H1 (cell line): ENCODE data around the gene UBE2H. TPM values are rescaled to one million over a fixed set of nuclear protein-coding genes. Genes with fewer than 3 reads are reported as not detected.

Source experiments
- CTCF ChIA-PET: fragments of 300-600 bp; sonication (Branson Sonifier 250); formaldehyde crosslinking; loops from one replicate; lab custom pipeline; 2021; ENCODE audit not compliant: partially characterized antibody; lab: Charles Lee
- POLR2A ChIA-PET: fragments of 300-600 bp; sonication (Branson Sonifier 250); formaldehyde crosslinking; loops from one replicate; lab custom pipeline; 2021; ENCODE audit warnings: inconsistent platforms; ENCODE audit not compliant: partially characterized antibody; lab: Charles Lee
- DNase-seq, 2 experiments: peaks; one replicate each; pipeline versions ENCODE4 v3.0.0 to v3.0.0-alpha.2; 2010 to 2022; ENCODE audit warnings: low spot score in 2 of 2, low read depth in 1 of 2, mixed read lengths in 1 of 2
- FAIRE-seq: peaks from 2 replicates; lab custom pipeline; 2011; peaks lifted over from hg19 to GRCh38; lab: Jason Lieb, UNC
- H2AFZ ChIP-seq: 2 replicates; pipeline ENCODE4 v1.8.1; 2012; ENCODE audit warnings: low read length, inconsistent platforms
- H2AK5ac ChIP-seq: 2 replicates; pipeline ENCODE4 v1.6.1; 2013; ENCODE audit warnings: low read depth, low read length
- H2BK120ac ChIP-seq: replicated peaks from 2 replicates; pipeline ENCODE3; 2013; ENCODE audit warnings: low read depth, low read length, inconsistent platforms
- H2BK12ac ChIP-seq: 2 replicates; pipeline ENCODE4 v1.6.1; 2013; ENCODE audit warnings: low read depth, low read length
- H2BK15ac ChIP-seq: 2 replicates; pipeline ENCODE4 v1.6.1; 2013; ENCODE audit warnings: low read length
- H2BK20ac ChIP-seq: 2 replicates; pipeline ENCODE4 v1.6.1; 2013; ENCODE audit warnings: low read length
- H2BK5ac ChIP-seq: 2 replicates; pipeline ENCODE4 v1.6.1; 2013; ENCODE audit warnings: low read depth, low read length
- H3K14ac ChIP-seq: 2 replicates; pipeline ENCODE4 v1.6.1; 2013; ENCODE audit warnings: inconsistent platforms; ENCODE audit not compliant: insufficient read length
- H3K18ac ChIP-seq: 2 replicates; pipeline ENCODE4 v1.6.1; 2013; ENCODE audit warnings: low read length; ENCODE audit errors: extremely low read depth
- H3K23ac ChIP-seq: 2 replicates; pipeline ENCODE4 v1.6.1; 2013; ENCODE audit warnings: inconsistent platforms; ENCODE audit not compliant: insufficient read length
- H3K23me2 ChIP-seq: 2 replicates; pipeline ENCODE4 v1.6.1; 2013; ENCODE audit warnings: low read depth, low read length
- H3K27ac ChIP-seq: 2 replicates; pipeline ENCODE4 v1.6.1; 2011; ENCODE audit warnings: low read depth, low read length, inconsistent platforms
- H3K27me3 ChIP-seq, 4 experiments: replicated peaks in 1 of 4; 1 replicate in 1 of 4; 2 replicates in 3 of 4; pipeline versions ENCODE4 v1.6.1 to v1.8.1; 2011 to 2013; ENCODE audit warnings: low read length in 3 of 4, mild to moderate bottlenecking in 3 of 4, inconsistent platforms in 2 of 4, mixed read lengths in 2 of 4, moderate library complexity in 1 of 4; ENCODE audit not compliant: control insufficient read depth in 3 of 4, insufficient read depth in 3 of 4; ENCODE audit errors: extremely low read depth in 1 of 4
- H3K36me3 ChIP-seq, 4 experiments: 2 replicates each; pipeline versions ENCODE4 v1.6.1 to v1.8.1; 2011 to 2013; ENCODE audit warnings: mild to moderate bottlenecking in 4 of 4, low read length in 3 of 4, moderate library complexity in 2 of 4, control low read depth in 1 of 4, inconsistent platforms in 1 of 4; ENCODE audit not compliant: insufficient read depth in 4 of 4, control insufficient read depth in 2 of 4
- H3K4ac ChIP-seq: replicated peaks from 2 replicates; pipeline ENCODE3; 2013; ENCODE audit warnings: low read length, low read depth, mixed read lengths, inconsistent platforms; ENCODE audit not compliant: insufficient read length
- H3K4me1 ChIP-seq, 4 experiments: replicated peaks in 1 of 4; 1 replicate in 1 of 4; 2 replicates in 3 of 4; pipeline versions ENCODE4 v1.6.1 to v1.8.1; 2011 to 2013; ENCODE audit warnings: low read length in 3 of 4, inconsistent platforms in 2 of 4, mixed read lengths in 1 of 4; ENCODE audit not compliant: insufficient read depth in 4 of 4, control insufficient read depth in 3 of 4
- H3K4me2 ChIP-seq, 2 experiments: 2 replicates each; pipeline versions ENCODE4 v1.6.1 to v1.8.1; 2011 to 2013; ENCODE audit warnings: low read depth in 2 of 2, low read length in 2 of 2, control low read depth in 1 of 2, inconsistent platforms in 1 of 2, mild to moderate bottlenecking in 1 of 2; ENCODE audit not compliant: insufficient read depth in 1 of 2
- H3K4me3 ChIP-seq, 4 experiments: fragments of 200-600, 300-600 bp in 1 of 4; sonication (generic), shearing (Covaris generic), sonication (Bioruptor Twin) in 1 of 4; 2 replicates each; pipeline versions ENCODE4 v1.5.1 to v1.8.1; 2011 to 2016; ENCODE audit warnings: low read length in 4 of 4, low read depth in 3 of 4, control low read depth in 2 of 4, inconsistent platforms in 2 of 4, mild to moderate bottlenecking in 2 of 4, mixed read lengths in 1 of 4, moderate library complexity in 1 of 4; ENCODE audit not compliant: insufficient read depth in 2 of 4; ENCODE audit errors: extremely low read depth in 1 of 4
- H3K56ac ChIP-seq: replicated peaks from 2 replicates; pipeline ENCODE3; 2013; ENCODE audit warnings: low read depth, mild to moderate bottlenecking, mixed read lengths, low read length, inconsistent platforms; ENCODE audit not compliant: insufficient read length
- H3K79me1 ChIP-seq: 2 replicates; pipeline ENCODE4 v1.6.1; 2013; ENCODE audit warnings: low read depth, low read length, control low read depth
- H3K79me2 ChIP-seq, 2 experiments: 2 replicates each; pipeline versions ENCODE4 v1.6.1 to v1.8.1; 2012 to 2013; ENCODE audit warnings: low read length in 2 of 2, mild to moderate bottlenecking in 2 of 2, inconsistent platforms in 1 of 2; ENCODE audit not compliant: insufficient read depth in 2 of 2, control insufficient read depth in 1 of 2
- H3K9ac ChIP-seq, 4 experiments: replicated peaks in 1 of 4; 1 replicate in 1 of 4; 2 replicates in 3 of 4; pipeline versions ENCODE4 v1.6.1 to v1.8.1; 2011 to 2013; ENCODE audit warnings: low read depth in 3 of 4, low read length in 3 of 4, control low read depth in 2 of 4, mild to moderate bottlenecking in 2 of 4, moderate library complexity in 2 of 4, inconsistent platforms in 1 of 4; ENCODE audit errors: extremely low read depth in 1 of 4
- H3K9me3 ChIP-seq, 2 experiments: 2 replicates each; pipeline versions ENCODE4 v1.6.1 to v1.8.1; 2012 to 2013; ENCODE audit warnings: mild to moderate bottlenecking in 2 of 2, moderate library complexity in 2 of 2, control low read depth in 1 of 2, inconsistent platforms in 1 of 2, low read depth in 1 of 2, low read length in 1 of 2, mixed read lengths in 1 of 2; ENCODE audit not compliant: insufficient read depth in 2 of 2
- H4K20me1 ChIP-seq, 2 experiments: replicated peaks in 1 of 2; 2 replicates each; pipeline versions ENCODE3 to v1.8.1; 2011 to 2013; ENCODE audit warnings: inconsistent platforms in 2 of 2, low read length in 2 of 2, mild to moderate bottlenecking in 1 of 2; ENCODE audit not compliant: insufficient read depth in 2 of 2, control insufficient read depth in 1 of 2
- H4K5ac ChIP-seq: 2 replicates; pipeline ENCODE4 v1.6.1; 2013; ENCODE audit warnings: low read length, low read depth, mixed read lengths, inconsistent platforms; ENCODE audit not compliant: insufficient read length
- H4K8ac ChIP-seq: 2 replicates; pipeline ENCODE4 v1.8.0; 2013; ENCODE audit warnings: mild to moderate bottlenecking, moderate library complexity, low read length, inconsistent platforms; ENCODE audit not compliant: insufficient read depth; ENCODE audit errors: extremely low read depth
- H4K91ac ChIP-seq: replicated peaks from 2 replicates; pipeline ENCODE3; 2013; ENCODE audit warnings: low read length, mixed read lengths, inconsistent platforms; ENCODE audit not compliant: insufficient read length
- BACH1 ChIP-seq: IDR thresholded peaks from 2 replicates; pipeline ENCODE4 v1.6.1; 2012; ENCODE audit warnings: low read length, improper control_type of control experiment
- CREB1 ChIP-seq: IDR thresholded peaks from 2 replicates; pipeline ENCODE4 v1.6.1; 2012; ENCODE audit warnings: inconsistent platforms
- EZH2 ChIP-seq: fragments of 200-600 bp; sonication (generic); IDR thresholded peaks from 2 replicates; pipeline ENCODE4 v1.7.1; 2012; ENCODE audit warnings: low read depth, mild to moderate bottlenecking, moderate library complexity, low read length, inconsistent platforms; ENCODE audit not compliant: severe bottlenecking
- MAFK ChIP-seq: IDR thresholded peaks from 2 replicates; pipeline ENCODE4 v1.6.1; 2012; ENCODE audit warnings: low read depth, mild to moderate bottlenecking, improper control_type of control experiment, low read length
- WGBS, 2 experiments: shearing (Covaris generic) in 1 of 2; methylation state at CpG; one replicate each; pipeline versions ENCODE4 v1.1.6 to v1.1.7; 2013 to 2015; ENCODE audit warnings: low lambda C conversion rate in 2 of 2, mixed read lengths in 2 of 2, inconsistent platforms in 1 of 2, low coverage in 1 of 2, missing lambda C conversion rate in 1 of 2; ENCODE audit not compliant: insufficient replicate concordance in 2 of 2, insufficient coverage in 1 of 2, insufficient read length in 1 of 2; ENCODE audit errors: extremely low coverage in 1 of 2, missing lambda C conversion rate in 1 of 2; 5-methylcytosine and 5-hydroxymethylcytosine counted together
- polyA plus RNA-seq, 7 experiments: library from polyadenylated mRNA; depleted of rRNA in 3 of 7; stranded (reverse) in 5 of 7; unstranded in 2 of 7; fragments of >200 nt in 5 of 7; fragments of 200-250 nt in 2 of 7; gene quantifications; 1 replicate in 5 of 7; 2 replicates in 1 of 7; 4 replicates in 1 of 7; pipeline versions ENCODE4 v1.2.1 to v1.2.3, GENCODE V29; 2011 to 2013; ENCODE audit warnings: missing spikeins in 2 of 7, mixed read lengths in 2 of 7
- total RNA-seq: library from RNA; stranded (reverse); fragmentation: NEBNext Ultra II Directional; extraction: Animal tissue kit (Norgen Biotek cat#: 25700); gene quantifications from 2 replicates; pipeline ENCODE4 v1.2.1, GENCODE V29; 2021

Gene UBE2H
- total and polyA plus RNA-seq, 2 of the 8 experiments (the other 6 are each of a cell fraction or from before 2014, with no cell fraction given), result 30.6 to 62.2 TPM

DNA sequence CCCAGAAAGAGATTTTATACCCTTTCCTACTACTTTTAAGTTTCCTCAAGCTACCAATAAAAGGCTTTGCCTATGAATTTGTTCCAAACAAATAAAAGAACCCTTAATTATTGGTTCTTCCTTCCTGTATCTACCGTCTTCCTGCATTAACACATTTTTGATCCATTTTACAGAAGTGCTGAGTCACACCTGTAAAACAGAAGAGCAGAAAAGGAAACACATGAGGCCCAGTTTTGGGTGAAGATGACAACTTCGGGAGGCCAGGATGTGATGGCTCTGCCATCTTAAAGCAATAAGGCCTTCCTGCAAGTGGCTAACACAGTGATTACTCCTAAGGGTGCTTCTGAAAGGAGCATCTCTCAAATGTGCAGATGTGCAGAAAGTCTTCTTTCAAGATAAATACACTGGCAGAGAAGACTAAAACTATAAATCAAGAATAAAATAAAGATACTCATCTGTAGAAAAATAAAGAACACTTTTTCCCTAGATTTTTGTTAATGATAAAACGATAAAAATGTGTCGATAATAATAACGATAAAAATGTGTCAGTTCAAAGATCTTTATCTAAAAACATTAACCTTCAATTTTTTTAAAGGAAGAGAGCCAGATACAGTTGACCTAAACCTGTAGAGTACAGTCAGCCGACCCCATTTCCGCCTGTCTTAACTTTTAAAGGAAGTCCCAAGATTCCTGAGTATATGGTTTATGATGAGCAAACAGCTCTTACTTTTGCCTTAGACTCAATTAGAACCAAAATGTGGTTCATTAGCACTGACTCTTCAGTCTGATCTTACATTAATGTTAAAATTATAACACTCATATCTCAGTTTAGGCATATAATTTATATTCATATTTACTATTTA is 108.6 kb downstream of the UBE2H start:
- no peak overlapping the region for H3K56ac ChIP-seq
- H2BK5ac ChIP-seq, result no peak overlapping the region; the same call in 1 of the 2 replicates
- H3K4me1 ChIP-seq, result peaks cover 2 to 19% (median 12%) of the 10 kb centered on the region in 4 experiments
- H3K9me3 ChIP-seq, result no peaks in the 10 kb centered on the region
- peak overlapping the region; percentile 1 for H2BK120ac ChIP-seq
- POLR2A ChIA-PET, result interaction anchor here (1.2 kb wide), 2 partner anchors 9 to 14 kb away, joined by 5 read pairs; no protein-coding TSS in a partner anchor
- H2BK20ac ChIP-seq, result 0 out of 2 replicates have a peak overlapping the region, but pooled peaks have one; percentile 24
- peak overlapping the region; percentile 33; the same call in 1 of the 2 replicates for H3K18ac ChIP-seq
- no peak overlapping the region for H4K91ac ChIP-seq
- H3K27ac ChIP-seq, result peak overlapping the region; percentile 36
- H3K23me2 ChIP-seq, result no peaks in the 10 kb centered on the region
- WGBS, 2 experiments, result 61% methylated on average over 7 of the region's 7 CpGs; no CpG with 5 or more reads in 1 of the 2 experiments
- no peak overlapping the region for H4K5ac ChIP-seq
- no peak for DNase-seq
- H3K79me1 ChIP-seq, result 0 out of 2 replicates have a peak, but pooled peaks cover 2% of the 10 kb centered on the region
- no peak overlapping the region for H3K23ac ChIP-seq
- FAIRE-seq, result no peak
- H3K79me2 ChIP-seq, result peaks cover 0 to 28% of the 10 kb centered on the region in 2 experiments; a peak in 3 of 4 replicates
- no peak overlapping the region for H2AK5ac ChIP-seq
- H2BK15ac ChIP-seq, result no peak overlapping the region
- H3K4me2 ChIP-seq, result peak overlapping the region; percentile 55 to 67
- H2BK12ac ChIP-seq, result no peak overlapping the region
- CTCF ChIA-PET, result interaction anchor here (1.1 to 4.4 kb wide), 6 partner anchors 9 to 166 kb away, joined by 3 to 40 read pairs (median 9); no protein-coding TSS in a partner anchor
- no peaks in the 10 kb centered on the region for H3K36me3 ChIP-seq
- no peaks in the 10 kb centered on the region for H3K27me3 ChIP-seq
- peak overlapping the region in 1 of 4 experiments; percentile 34; a peak in 1 of 8 replicates for H3K4me3 ChIP-seq
- H2AFZ ChIP-seq, result no peak overlapping the region
- H4K8ac ChIP-seq, result no peak overlapping the region
- H4K20me1 ChIP-seq, result peaks cover 0 to 2% of the 10 kb centered on the region in 2 experiments
- TF ChIP-seq BACH1 (peak; percentile 90), EZH2 (no peak), CREB1 (no peak), MAFK (peak; percentile 75)
- H3K9ac ChIP-seq, result no peak overlapping the region
- H3K14ac ChIP-seq, result no peak overlapping the region
- no peak overlapping the region for H3K4ac ChIP-seq
